NCI-H1436 (cell line): Measurements from ENCODE around the gene USP38.

Experiments
- DNase-seq: peaks from one replicate; lab custom pipeline; 2025; lab: John Stamatoyannopoulos, UW

Gene USP38

GRCh38 chr4:143270256-143270838 is 85.6 kb downstream of the USP38 start:
- DNase-seq: no peak
